ENCODE results near the gene MYO3B.

Gene MYO3B

GRCh38 chr2:170322140-170322766 lies 144.3 kb downstream of the MYO3B start:
- TF ChIP-seq POLR2AphosphoS5 (IDR thresholded peaks at IDR 0.05; ENCODE audit: low read depth, low read length): no peak
- TF ChIP-seq TAF1 (IDR thresholded peaks at IDR 0.05; ENCODE audit: borderline replicate concordance, insufficient read depth, low read length): no peak
- TF ChIP-seq FOXP2 (optimal IDR thresholded peaks at IDR 0.05; ENCODE audit: borderline replicate concordance, extremely low read depth, extremely low read length, insufficient read depth): no peak
- no peak for TF ChIP-seq SIN3A (IDR thresholded peaks at IDR 0.05; ENCODE audit: borderline replicate concordance, insufficient read depth, low read length)
- no peak for TF ChIP-seq REST (IDR thresholded peaks at IDR 0.05; ENCODE audit: insufficient read depth in 1 of 2, low read depth in 2 of 2, low read length in 2 of 2)

GRCh38 chr2:170323743-170324142 lies 145.8 kb downstream of the MYO3B start:
- no peak for TF ChIP-seq FOXP2 (optimal IDR thresholded peaks at IDR 0.05; ENCODE audit: borderline replicate concordance, extremely low read depth, extremely low read length, insufficient read depth)
- no peak for TF ChIP-seq POLR2AphosphoS5 (IDR thresholded peaks at IDR 0.05; ENCODE audit: low read depth, low read length)
- no peak for TF ChIP-seq TAF1 (IDR thresholded peaks at IDR 0.05; ENCODE audit: borderline replicate concordance, insufficient read depth, low read length)
- TF ChIP-seq REST (IDR thresholded peaks at IDR 0.05; ENCODE audit: insufficient read depth in 1 of 2, low read depth in 2 of 2, low read length in 2 of 2): no peak
- TF ChIP-seq SIN3A (IDR thresholded peaks at IDR 0.05; ENCODE audit: borderline replicate concordance, insufficient read depth, low read length): no peak

GRCh38 chr2:170324640-170325046 lies 146.7 kb downstream of the MYO3B start:
- TF ChIP-seq FOXP2 (optimal IDR thresholded peaks at IDR 0.05; ENCODE audit: borderline replicate concordance, extremely low read depth, extremely low read length, insufficient read depth): no peak
- TF ChIP-seq TAF1 (IDR thresholded peaks at IDR 0.05; ENCODE audit: borderline replicate concordance, insufficient read depth, low read length): no peak
- no peak for TF ChIP-seq SIN3A (IDR thresholded peaks at IDR 0.05; ENCODE audit: borderline replicate concordance, insufficient read depth, low read length)
- TF ChIP-seq REST (IDR thresholded peaks at IDR 0.05; ENCODE audit: insufficient read depth in 1 of 2, low read depth in 2 of 2, low read length in 2 of 2): no peak
- no peak for TF ChIP-seq POLR2AphosphoS5 (IDR thresholded peaks at IDR 0.05; ENCODE audit: low read depth, low read length)

GRCh38 chr2:170330881-170331280 lies 152.9 kb downstream of the MYO3B start:
- TF ChIP-seq REST (IDR thresholded peaks at IDR 0.05; ENCODE audit: insufficient read depth in 1 of 2, low read depth in 2 of 2, low read length in 2 of 2): no peak
- TF ChIP-seq SIN3A (IDR thresholded peaks at IDR 0.05; ENCODE audit: borderline replicate concordance, insufficient read depth, low read length): no peak
- TF ChIP-seq FOXP2 (optimal IDR thresholded peaks at IDR 0.05; ENCODE audit: borderline replicate concordance, extremely low read depth, extremely low read length, insufficient read depth): no peak
- no peak for TF ChIP-seq POLR2AphosphoS5 (IDR thresholded peaks at IDR 0.05; ENCODE audit: low read depth, low read length)
- TF ChIP-seq TAF1 (IDR thresholded peaks at IDR 0.05; ENCODE audit: borderline replicate concordance, insufficient read depth, low read length): no peak
